GF-D8 (cell line): ENCODE measurements around the gene KIF21B.
"Not testable (repeated sequence)": the region's sequence is repeated elsewhere in the genome, so short reads cannot be mapped to it uniquely, and the experiment has no call there.

Source experiments
- DNase-seq: peaks from one replicate; lab custom pipeline; 2025; lab: John Stamatoyannopoulos, UW

Gene KIF21B

DNA sequence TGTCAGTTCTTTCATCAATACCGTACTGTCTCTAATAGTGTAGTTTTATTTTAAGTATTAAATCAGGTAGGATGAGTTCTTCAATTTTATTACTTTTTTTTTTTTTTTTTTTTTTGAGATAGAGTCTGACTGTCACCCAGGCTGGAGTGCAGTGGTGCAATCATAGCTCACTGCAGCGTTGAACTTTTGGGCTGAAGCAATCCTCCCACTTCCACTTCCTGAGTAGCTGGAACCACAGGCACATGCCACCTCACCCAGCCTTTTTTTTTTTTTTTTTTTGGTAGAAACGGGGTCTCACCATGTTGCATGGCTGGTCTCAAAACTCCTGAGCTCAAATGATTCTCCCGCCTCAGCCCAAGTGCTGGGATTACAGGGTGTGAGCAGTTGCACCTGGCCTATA lies 84.6 kb downstream of the KIF21B start:
- peak; percentile 91 for DNase-seq

DNA sequence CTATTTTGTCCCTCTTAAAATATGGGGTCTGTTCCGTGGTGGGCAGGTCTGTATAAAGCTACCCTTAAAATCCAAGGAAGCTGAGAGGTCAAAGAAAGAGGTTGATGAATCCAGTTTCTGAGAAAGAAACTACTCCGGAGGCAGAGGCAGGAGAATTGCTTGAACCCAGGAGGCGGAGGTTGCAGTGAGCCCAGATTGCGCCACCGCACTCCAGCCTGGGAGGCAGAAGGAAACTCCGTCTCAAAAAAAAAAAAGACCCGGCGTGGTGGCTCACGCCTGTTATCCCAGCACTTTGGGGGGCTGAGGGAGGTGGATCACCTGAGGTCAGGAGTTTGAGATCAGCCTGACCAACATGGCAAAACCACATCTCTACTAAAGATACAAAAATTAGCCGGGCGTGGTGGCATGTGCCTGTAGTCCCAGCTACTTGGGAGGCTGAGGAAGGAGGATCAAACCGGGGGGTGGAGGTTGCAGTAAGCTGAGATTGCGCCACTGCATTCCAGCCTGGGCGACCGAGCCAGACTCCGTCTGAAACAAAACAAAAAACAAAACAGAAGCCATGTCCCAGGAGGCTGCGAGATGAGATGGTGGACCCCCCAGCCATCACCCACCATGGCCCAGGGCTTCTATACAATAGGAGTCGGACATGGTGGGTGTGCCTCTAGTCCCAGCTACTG lies 88.1 kb downstream of the KIF21B start:
- not testable (repeated sequence) for DNase-seq

DNA sequence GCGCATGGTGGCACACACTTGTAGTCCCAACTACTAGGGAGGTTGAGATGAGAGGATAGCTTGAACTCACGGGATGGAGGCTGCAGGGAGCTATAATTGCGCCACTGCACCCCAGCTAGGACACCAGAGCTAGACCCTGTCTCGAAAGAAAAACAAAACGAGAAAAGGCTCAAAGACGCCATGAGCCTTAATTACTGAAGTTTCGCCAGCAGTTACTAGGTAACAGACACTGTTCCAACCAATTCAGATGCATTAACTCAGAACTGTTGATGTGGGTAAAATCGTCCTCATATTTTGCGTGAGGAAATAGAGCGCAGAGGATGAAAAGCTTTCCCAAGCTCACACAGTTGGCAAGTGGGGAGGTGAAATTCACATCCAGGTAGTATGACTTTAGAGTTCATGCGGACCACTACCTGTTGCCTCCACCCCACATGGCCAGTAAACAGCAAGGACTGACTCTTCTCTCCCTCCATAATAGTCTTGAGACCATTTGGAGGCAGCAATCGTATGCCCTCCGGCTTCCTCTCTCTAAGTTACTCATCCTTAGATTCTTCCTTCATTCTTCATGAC lies 88.8 kb downstream of the KIF21B start:
- DNase-seq: no peak

DNA sequence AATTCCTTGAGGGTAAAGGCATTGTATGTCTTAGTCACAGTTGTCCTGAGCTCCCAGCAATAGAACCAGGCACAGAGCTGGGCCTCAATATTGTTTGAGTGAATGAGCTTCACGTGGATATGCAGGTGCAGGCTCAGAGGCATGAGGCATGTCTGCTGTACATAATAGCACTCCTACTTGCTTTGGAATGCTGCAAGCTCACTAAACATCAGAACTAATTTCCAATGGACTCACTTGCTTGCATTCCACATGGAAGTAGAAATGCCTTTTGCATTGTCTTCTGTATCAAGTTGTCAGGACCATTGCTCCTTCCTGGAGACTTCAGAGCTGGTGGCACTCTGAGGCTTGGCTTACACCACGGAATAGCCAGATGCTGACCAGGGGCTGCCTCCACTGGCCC lies 91.7 kb downstream of the KIF21B start:
- no peak for DNase-seq

DNA sequence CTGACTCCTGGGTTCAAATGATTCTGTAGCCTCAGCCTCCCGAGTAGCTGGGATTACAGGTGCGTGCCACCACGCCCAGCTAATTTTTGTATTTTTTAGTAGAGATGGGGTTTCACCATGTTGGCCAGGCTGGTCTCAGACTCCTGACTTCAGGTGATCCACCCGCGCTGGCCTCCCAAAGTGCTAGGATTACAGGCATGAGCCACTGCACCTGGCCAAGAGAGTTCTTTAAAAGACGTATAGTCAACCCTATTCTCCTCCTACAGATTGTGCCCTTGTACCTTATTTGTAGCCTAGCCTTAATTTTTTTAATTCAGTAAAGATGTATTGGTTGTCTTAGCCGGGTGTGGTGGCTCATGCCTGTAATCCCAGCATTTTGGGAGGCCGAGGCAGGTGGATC lies 93.2 kb downstream of the KIF21B start:
- DNase-seq: not testable (repeated sequence)

DNA sequence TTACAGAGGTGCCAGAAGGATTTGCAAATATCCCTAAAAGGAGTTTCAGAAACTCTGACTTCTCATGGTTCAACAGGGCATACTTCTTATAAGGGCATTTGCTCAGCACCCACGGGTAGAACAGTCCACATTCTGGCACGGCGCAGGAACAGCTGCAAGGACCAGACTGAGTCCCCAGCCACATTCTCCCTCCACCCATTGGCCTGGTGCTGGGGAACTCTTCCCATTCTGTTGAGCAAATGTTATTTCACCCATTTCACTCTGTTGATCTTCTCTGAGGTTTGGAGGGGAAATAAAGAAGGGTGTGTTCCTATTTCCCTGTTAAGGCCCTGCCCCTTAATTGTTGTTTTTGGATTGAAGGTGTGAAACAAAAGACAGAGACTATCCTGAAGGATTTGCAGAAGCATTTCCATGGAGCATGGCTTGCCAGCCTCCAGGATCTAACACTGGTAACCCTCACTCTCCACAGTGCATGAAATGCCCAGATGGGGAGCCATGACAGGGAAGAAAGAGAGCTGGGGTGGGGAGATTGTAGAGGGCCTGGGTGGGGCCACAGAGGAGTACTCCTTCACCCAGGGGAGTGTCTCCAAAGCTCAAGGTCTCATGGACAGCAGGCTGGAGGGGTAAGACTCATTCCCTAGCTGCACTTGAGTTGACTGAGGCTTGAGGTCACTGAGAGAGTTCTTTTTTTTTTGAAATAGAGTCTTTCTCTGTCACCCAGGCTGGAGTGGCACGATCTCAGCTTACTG lies 93.8 kb downstream of the KIF21B start:
- DNase-seq: no peak

DNA sequence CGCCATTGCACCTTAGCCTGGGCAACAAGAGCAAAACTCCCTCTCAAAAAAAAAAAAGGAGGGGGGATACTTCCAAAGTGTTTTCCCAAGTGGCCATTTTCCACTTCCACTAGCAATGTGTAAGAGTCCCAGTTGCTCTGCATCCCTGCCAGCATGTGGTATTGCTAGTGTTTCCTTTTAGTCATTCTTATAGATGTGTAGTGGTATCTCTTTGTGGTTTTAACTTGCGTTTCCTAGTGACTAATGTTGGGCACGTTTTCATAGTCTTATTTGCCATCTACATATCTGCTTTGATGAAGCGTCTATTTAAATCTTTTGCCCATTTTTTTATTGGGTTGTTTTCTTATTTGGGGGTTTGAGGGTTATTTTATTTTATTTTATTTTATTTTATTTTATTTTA lies 97.7 kb downstream of the KIF21B start:
- no peak for DNase-seq

DNA sequence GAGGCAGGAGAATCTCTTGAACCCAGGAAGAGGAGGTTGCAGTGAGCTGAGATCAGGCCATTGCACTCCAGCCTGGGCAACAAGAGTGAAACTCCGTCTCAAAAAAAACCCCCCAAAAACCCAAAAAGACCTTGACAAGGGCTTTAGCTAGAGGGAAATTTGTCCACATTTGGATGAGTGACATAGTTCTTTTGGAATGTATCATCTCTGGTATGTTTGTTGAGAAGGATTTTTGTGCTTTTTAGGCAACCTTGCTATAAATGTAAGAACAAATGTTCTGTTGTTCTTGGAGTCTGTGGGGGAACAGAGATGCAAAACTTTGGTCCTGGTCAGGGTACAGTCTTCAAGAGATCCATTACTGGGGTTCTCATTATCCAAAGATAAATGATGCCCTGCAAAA lies 99.9 kb downstream of the KIF21B start:
- no peak for DNase-seq

DNA sequence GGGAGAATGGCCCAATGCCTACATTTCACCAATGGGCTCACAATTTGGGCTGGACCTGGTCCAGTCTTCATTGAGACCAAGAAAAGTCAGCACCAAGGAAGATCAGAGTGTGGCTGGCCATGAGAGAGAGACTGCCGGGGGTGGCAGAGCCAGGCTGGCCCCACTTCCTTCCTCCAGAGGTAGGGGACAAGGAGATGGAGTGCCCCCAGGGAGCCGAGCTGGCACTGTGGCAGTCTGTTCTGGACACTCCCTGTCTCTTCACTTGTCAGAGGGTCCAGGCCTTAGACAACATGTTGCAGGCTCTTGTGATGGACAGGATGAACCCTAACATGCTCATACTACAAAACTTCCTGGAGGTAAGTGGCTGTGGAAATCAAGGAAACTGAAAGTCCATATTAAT lies 101.1 kb downstream of the KIF21B start:
- DNase-seq: no peak

DNA sequence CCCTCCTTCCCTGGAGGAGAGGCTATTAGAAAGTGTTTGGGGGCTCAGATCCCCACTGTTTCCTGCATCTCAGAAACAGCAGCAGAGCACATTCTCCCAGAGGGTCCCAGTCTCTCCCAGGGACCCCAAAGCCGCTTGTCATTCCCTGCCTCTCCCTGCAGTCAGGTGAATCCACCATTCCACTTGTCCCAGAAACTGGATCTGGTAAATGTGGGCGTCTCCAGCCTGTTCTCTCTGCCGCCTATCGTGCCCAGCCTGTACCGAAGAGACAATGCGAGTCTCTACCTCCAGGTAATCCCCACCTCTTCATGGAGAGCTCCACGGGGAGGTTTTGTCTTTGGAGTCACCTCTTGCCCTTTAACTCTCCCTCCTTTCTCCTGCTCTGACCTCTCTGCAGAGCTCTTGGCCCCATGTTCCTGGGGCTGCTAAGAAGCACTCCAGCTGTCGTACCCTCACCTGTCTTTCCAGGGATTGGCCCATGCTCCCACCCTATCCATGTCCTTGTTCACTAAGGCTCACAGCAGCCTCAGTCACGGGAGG lies 101.9 kb downstream of the KIF21B start:
- no peak for DNase-seq
